Astrocyte of the cerebellum (primary cell): ENCODE results near the gene NOVA1.

Experiments
- DNase-seq: peaks from one replicate; pipeline ENCODE4 v3.0.0-alpha.2; 2011; ENCODE audit warnings: low read depth
- H3K4me3 ChIP-seq: 2 replicates; pipeline ENCODE4 v1.5.1; 2011; ENCODE audit warnings: mild to moderate bottlenecking, low read depth, low read length, moderate library complexity
- CTCF ChIP-seq: IDR thresholded peaks from 2 replicates; pipeline ENCODE4 v1.5.1; 2012; ENCODE audit warnings: low read length, low read depth, moderate library complexity, mild to moderate bottlenecking; ENCODE audit errors: missing control alignments
- in situ Hi-C: cut with HindIII; loops from 2 replicates; pipeline ENCODE4 v1.10.0; 2017; ENCODE audit warnings: low sequenced_read_pairs

Gene NOVA1

GRCh38 chr14:26594148-26594547 lies 3.7 kb downstream of the NOVA1 start:
- H3K4me3 ChIP-seq, result no peak overlapping the region
- in situ Hi-C loops, result no loop called here
- no peak for DNase-seq
- TF ChIP-seq CTCF, result no peak

GRCh38 chr14:26593357-26593756 lies 4.5 kb downstream of the NOVA1 start:
- in situ Hi-C loops, result no loop called here
- TF ChIP-seq CTCF, result no peak
- no peak for DNase-seq
- H3K4me3 ChIP-seq, result no peak overlapping the region

GRCh38 chr14:26589925-26590324 lies 7.9 kb downstream of the NOVA1 start:
- TF ChIP-seq CTCF, result no peak
- no peak for DNase-seq
- no peak overlapping the region for H3K4me3 ChIP-seq
- in situ Hi-C loops, result no loop called here

- TF ChIP-seq CTCF, result no peak
- H3K4me3 ChIP-seq, result no peak overlapping the region
- in situ Hi-C loops, result no loop called here
- no peak for DNase-seq
These were observed 20.1 kb downstream of the NOVA1 start for GRCh38 chr14:26577711-26578110.

- H3K4me3 ChIP-seq, result no peak overlapping the region
- TF ChIP-seq CTCF, result no peak
- DNase-seq, result no peak
- in situ Hi-C loops, result no loop called here
These were observed 43.6 kb downstream of the NOVA1 start for GRCh38 chr14:26554069-26554772.

- no peak for TF ChIP-seq CTCF
- H3K4me3 ChIP-seq, result no peak overlapping the region
- no peak for DNase-seq
- in situ Hi-C loops, result no loop called here
These were observed 48.3 kb downstream of the NOVA1 start for GRCh38 chr14:26549571-26549970.

- in situ Hi-C loops, result no loop called here
- no peak for TF ChIP-seq CTCF
- no peak overlapping the region for H3K4me3 ChIP-seq
- no peak for DNase-seq
These were observed 49.4 kb downstream of the NOVA1 start for GRCh38 chr14:26548406-26548805.
